Transverse colon (tissue), 4 donors: ENCODE results near the gene ERC2. TPM values are rescaled to one million over a fixed set of nuclear protein-coding genes. Genes with fewer than 3 reads are reported as not detected.

Experiments
- DNase-seq: peaks from one replicate; pipeline ENCODE4 v3.0.0-alpha.2; 2019
- H3K27ac ChIP-seq, 4 donors: fragments of 200-600 bp; sonication (generic); 2 replicates each; pipeline ENCODE4 v1.5.1; 2016 to 2018; ENCODE audit warnings: inconsistent platforms in 4 of 4
- H3K27me3 ChIP-seq: fragments of 200-600 bp; sonication (generic); 2 replicates; pipeline ENCODE4 v1.5.1; 2017; ENCODE audit warnings: inconsistent platforms
- H3K36me3 ChIP-seq, 4 donors: fragments of 200-600 bp; sonication (generic); 2 replicates each; pipeline ENCODE4 v1.5.1; 2017 to 2019; ENCODE audit warnings: inconsistent platforms in 4 of 4
- H3K4me1 ChIP-seq, 4 donors: fragments of 200-600 bp; sonication (generic); 2 replicates each; pipeline ENCODE4 v1.5.1; 2017 to 2020; ENCODE audit warnings: inconsistent platforms in 4 of 4
- H3K4me3 ChIP-seq, 4 donors: fragments of 200-600 bp; sonication (generic); 1 replicate in 1 of 4; 2 replicates in 3 of 4; pipeline versions ENCODE4 v1.5.1 to v1.6.1; 2017 to 2019; ENCODE audit warnings: inconsistent platforms in 4 of 4
- H3K9me3 ChIP-seq, 2 donors: fragments of 200-600 bp; sonication (generic); 2 replicates each; pipeline ENCODE4 v1.5.1; 2017 to 2019; ENCODE audit warnings: inconsistent platforms in 2 of 2
- CTCF ChIP-seq, 5 experiments: fragments of 200-600 bp in 3 of 5; fragments of 450-650 bp in 2 of 5; sonication (generic) in 3 of 5; IDR thresholded peaks; 1 replicate in 2 of 5; 2 replicates in 3 of 5; pipeline ENCODE4 v1.5.1; 2016 to 2017; ENCODE audit warnings: antibody characterized with exemption in 5 of 5, inconsistent platforms in 3 of 5, mild to moderate bottlenecking in 2 of 5, moderate library complexity in 1 of 5
- EP300 ChIP-seq: sonication (generic); formaldehyde crosslinking; IDR thresholded peaks from one replicate; pipeline ENCODE4 v1.6.1; 2017; ENCODE audit warnings: antibody characterized with exemption, low read depth
- POLR2A ChIP-seq: fragments of 450-650 bp; IDR thresholded peaks from one replicate; pipeline ENCODE4 v1.6.1; 2016; ENCODE audit warnings: antibody characterized with exemption, mild to moderate bottlenecking, moderate library complexity
- POLR2AphosphoS5 ChIP-seq, 3 donors: sonication (generic); formaldehyde crosslinking; IDR thresholded peaks; one replicate each; pipeline ENCODE4 v1.6.1; 2016; ENCODE audit warnings: antibody characterized with exemption in 3 of 3
- WGBS, 2 donors: methylation state at CpG; one replicate each; pipeline ENCODE4 v1.1.5; 2018; ENCODE audit warnings: low coverage in 1 of 2; 5-methylcytosine and 5-hydroxymethylcytosine counted together
- in situ Hi-C, 4 donors: fragments of 200-750 bp; cut with MboI; loops; one replicate each; pipeline versions ENCODE4 v1.15.0 to v1.15.1; 2017; ENCODE audit warnings: low sequenced_read_pairs in 3 of 4, low pct_ligation_motif_present in 1 of 4, low pct_unique_long_range_greater_than_20kb in 1 of 4
- intact Hi-C: fragments of 100-400 bp; cut with DNase I; formaldehyde crosslinking; loops from one replicate; pipeline ENCODE4 v1.15.1; 2023; ENCODE audit warnings: low total_unique reads
- total RNA-seq, 4 donors: library from RNA; depleted of rRNA; stranded (reverse); fragments of >200 nt; gene quantifications; one replicate each; pipeline ENCODE4 v1.1.0, GENCODE V29; 2016

ERC2 gene
- total RNA-seq, 4 donors from 2014 or later: 0.41 to 1.3 TPM; not detected in 2

DNA sequence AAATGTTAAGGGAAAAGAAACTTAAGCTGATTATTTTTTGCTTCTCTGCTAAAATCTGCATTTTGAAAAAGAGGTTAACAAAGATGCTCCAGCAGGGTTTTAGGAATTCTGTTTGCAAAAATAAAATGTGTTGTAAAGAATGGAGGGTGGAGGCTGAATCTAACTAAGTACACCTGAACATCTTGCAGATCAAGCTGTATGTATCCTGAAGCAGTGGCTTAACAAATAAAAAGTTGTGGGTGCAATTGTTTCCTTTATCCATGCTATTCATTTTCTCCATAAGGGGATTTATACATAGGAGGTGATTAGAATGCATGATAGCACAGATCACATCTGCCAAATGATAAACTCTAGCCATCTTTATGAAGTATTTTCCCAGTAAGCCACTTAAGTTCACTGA is 466.3 kb downstream of the ERC2 start:
- H3K27ac ChIP-seq: no peak overlapping the region
- in situ Hi-C loops: no loop called here
- intact Hi-C loops: no loop called here
- H3K4me1 ChIP-seq: no peaks in the 10 kb centered on the region
- TF ChIP-seq CTCF (IDR thresholded peaks at IDR 0.05): no peak
- no peak for TF ChIP-seq POLR2A
- no peak for TF ChIP-seq POLR2AphosphoS5 (IDR thresholded peaks at IDR 0.05)
- no peak for TF ChIP-seq EP300
- no peaks in the 10 kb centered on the region for H3K36me3 ChIP-seq
- H3K27me3 ChIP-seq: no peaks in the 10 kb centered on the region
- H3K9me3 ChIP-seq: no peaks in the 10 kb centered on the region
- no peak overlapping the region for H3K4me3 ChIP-seq
- no peak for DNase-seq

GRCh38 chr3:56001537-56001936 is 466.7 kb downstream of the ERC2 start:
- 69 to 86% methylated on average over 4 of the region's 4 CpGs for WGBS, 2 donors
- Histone ChIP-seq H3K27ac (no peak overlapping the region), H3K27me3 (no peaks in the 10 kb centered on the region), H3K36me3 (no peaks in the 10 kb centered on the region), H3K4me3 (no peak overlapping the region), H3K9me3 (no peaks in the 10 kb centered on the region), H3K4me1 (no peaks in the 10 kb centered on the region)
- DNase-seq: no peak
- TF ChIP-seq POLR2AphosphoS5 (IDR thresholded peaks at IDR 0.05): no peak
- TF ChIP-seq POLR2A: no peak
- TF ChIP-seq CTCF (IDR thresholded peaks at IDR 0.05): no peak
- TF ChIP-seq EP300: no peak
- intact Hi-C loops: no loop called here
- in situ Hi-C loops: no loop called here

DNA sequence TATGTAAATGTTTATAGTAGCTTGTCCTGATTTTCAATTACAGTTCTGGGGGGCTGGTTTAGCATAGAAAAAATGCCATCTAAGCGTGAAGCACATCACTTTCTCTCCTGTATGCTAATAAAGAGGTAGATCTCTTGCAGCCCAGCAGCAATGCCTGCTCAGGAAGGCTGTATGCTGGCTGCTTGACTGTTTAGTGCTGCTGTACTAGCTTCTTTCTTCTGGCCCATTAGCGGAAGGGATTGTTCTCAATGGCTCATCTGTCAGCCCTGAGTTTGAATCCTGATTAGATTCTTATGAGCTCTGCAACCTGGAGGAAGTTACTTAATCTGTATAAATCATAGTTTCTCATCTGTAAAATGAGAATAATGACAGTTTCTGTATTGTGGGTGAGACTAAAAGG is 478.9 kb downstream of the ERC2 start:
- Histone ChIP-seq H3K27me3 (no peaks in the 10 kb centered on the region), H3K9me3 (no peaks in the 10 kb centered on the region), H3K4me3 (no peak overlapping the region), H3K27ac (no peak overlapping the region), H3K36me3 (no peaks in the 10 kb centered on the region), H3K4me1 (no peaks in the 10 kb centered on the region)
- TF ChIP-seq CTCF (IDR thresholded peaks at IDR 0.05): no peak
- TF ChIP-seq EP300: no peak
- no peak for TF ChIP-seq POLR2A
- TF ChIP-seq POLR2AphosphoS5 (IDR thresholded peaks at IDR 0.05): no peak
- no peak for DNase-seq
- intact Hi-C loops: no loop called here
- in situ Hi-C loops: no loop called here
- 55% methylated on average over 2 of the region's 2 CpGs; no CpG with 5 or more reads in 1 of the 2 donors for WGBS, 2 donors

DNA sequence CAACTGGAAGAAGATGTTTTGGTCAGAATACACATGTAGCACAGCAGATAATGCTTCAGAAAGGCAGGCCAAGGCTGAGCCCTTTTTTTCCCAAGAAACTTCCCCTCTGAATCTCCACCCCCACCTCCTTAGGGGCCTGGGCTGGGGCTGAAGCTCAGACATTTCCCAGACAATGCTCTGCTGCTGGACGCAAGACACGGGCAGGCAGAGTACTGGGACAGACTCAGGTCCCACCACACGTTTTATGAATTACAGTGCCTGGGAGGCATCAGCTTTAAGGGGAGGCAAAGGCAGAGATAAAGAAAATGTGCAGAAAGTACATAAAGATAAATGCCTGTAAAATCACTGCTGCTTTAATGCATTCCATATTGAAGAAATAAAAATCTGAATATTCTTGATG is 479.4 kb downstream of the ERC2 start:
- Histone ChIP-seq H3K9me3 (no peaks in the 10 kb centered on the region), H3K4me3 (no peak overlapping the region), H3K27ac (no peak overlapping the region), H3K4me1 (no peaks in the 10 kb centered on the region), H3K27me3 (no peaks in the 10 kb centered on the region), H3K36me3 (no peaks in the 10 kb centered on the region)
- TF ChIP-seq CTCF (IDR thresholded peaks at IDR 0.05): no peak
- TF ChIP-seq EP300: no peak
- no peak for TF ChIP-seq POLR2A
- TF ChIP-seq POLR2AphosphoS5 (IDR thresholded peaks at IDR 0.05): no peak
- no peak for DNase-seq
- in situ Hi-C loops (no loop called here), intact Hi-C loops (no loop called here)
- WGBS, 2 donors: 56% methylated on average over 3 of the region's 3 CpGs; no CpG with 5 or more reads in 1 of the 2 donors
